HG02678 (cell line): ENCODE data around the gene GRAPL.
A peak's percentile ranks its signal among the peaks of the same experiment; 100 is the strongest.
"Not testable (repeated sequence)": the region's sequence is repeated elsewhere in the genome, so short reads cannot be mapped to it uniquely, and the experiment has no call there.

Experiments used
- ATAC-seq: cut with Tn5 transposase; IDR thresholded peaks from one replicate; pipeline ENCODE4 v1.9.1; 2021; ENCODE audit warnings: mild to moderate bottlenecking, moderate library complexity; ENCODE audit not compliant: unreplicated experiment

Gene GRAPL

GRCh38 chr17:19187883-19188869, 60.8 kb downstream of the GRAPL start:
- ATAC-seq: peak; percentile 27

GRCh38 chr17:19188870-19189708, 61.7 kb downstream of the GRAPL start:
- ATAC-seq: peak; percentile 50

DNA sequence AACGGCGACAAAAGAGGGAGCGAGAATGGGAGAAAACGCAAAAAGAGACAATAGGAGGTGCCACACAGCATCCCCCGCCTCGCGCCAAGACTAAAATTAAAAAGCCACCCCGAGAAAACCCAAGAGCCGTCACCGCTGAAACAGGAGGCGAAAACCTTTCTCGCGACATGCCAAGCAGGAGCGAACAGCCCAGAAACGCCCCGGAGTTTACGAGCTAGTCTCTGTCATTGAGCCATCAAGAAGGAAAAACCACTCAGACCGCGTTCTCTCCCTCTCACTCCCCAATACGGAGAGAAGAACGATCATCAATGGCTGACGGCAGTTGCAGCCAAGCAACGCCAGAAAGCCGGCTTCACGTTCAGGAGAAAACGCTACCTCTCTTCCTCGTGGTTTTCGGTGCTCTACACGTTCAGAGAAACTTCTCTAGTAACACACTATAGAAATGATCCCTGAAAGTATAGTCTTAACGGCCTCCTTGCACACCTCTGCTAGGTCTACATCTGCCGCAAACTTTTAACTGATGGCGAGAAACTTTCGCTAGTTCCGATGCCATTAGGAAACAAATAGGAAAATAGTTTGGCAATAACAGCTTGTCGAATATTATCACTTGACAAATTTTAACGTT, 62.5 kb downstream of the GRAPL start:
- not testable (repeated sequence) for ATAC-seq

GRCh38 chr17:19196382-19197204, 69.2 kb downstream of the GRAPL start:
- peak; percentile 84 for ATAC-seq

DNA sequence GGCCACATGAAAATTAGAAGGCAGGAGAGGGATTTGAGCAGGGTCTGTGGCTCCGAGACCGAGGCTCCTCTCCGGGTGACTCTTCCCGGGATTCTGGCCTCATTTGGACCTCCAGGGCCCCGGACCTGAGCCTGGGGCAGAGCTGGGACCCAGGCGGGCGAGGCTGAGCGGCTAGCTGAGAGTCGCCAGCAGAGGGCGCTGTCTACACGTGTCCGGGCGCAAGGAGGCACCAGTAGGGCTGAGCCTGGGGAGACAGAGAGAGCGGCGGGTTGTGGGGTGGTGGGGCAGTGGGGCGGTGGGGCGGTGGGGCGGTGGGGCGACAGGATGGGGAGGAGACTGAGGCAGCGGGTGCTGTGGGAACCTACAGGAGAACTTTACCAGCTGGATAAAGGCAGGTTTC, 75.1 kb downstream of the GRAPL start:
- ATAC-seq: not testable (repeated sequence)

DNA sequence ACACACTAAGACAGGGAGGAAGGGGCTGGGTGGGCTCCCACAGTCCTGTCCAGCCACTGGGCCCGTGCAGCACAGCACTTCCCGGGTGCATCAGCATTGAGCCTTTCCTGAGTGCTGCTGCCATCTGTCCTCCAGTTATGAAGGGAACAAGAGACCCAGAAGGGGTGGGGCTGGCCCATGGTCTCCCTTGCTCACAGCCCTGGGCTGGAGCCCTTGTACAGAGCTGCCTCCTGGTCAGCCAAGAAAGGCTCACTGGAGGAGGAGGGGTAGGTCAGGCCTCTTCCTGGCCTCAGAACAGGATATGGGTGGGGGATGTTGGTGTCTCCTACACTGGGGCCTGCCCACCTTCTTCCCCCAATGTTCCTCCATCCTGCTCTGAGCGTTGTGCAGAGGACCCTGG, 76.0 kb downstream of the GRAPL start:
- not testable (repeated sequence) for ATAC-seq
